A549 (cell line): Measurements from ENCODE around the gene TNNT2.

ENCODE experiments used
- CTCF ChIP-seq: fragments of >200 bp; sonication (Bioruptor Twin); formaldehyde crosslinking; IDR thresholded peaks from 3 replicates; pipeline ENCODE4 v1.5.1; 2016
- EHF ChIP-seq: fragments of 250-450 bp; sonication (Bioruptor Pico); IDR thresholded peaks from 2 replicates; pipeline ENCODE4 v1.5.0; 2020; ENCODE audit warnings: mild to moderate bottlenecking
- EHMT2 ChIP-seq: fragments of 200-600 bp; sonication (generic); IDR thresholded peaks from 2 replicates; pipeline ENCODE4 v1.6.1; 2016; ENCODE audit warnings: antibody characterized with exemption, low read depth, mild to moderate bottlenecking, moderate library complexity
- ELK1 ChIP-seq: fragments of 150-350 bp; IDR thresholded peaks from 2 replicates; pipeline ENCODE4 v1.6.1; 2014; ENCODE audit warnings: low read depth, mild to moderate bottlenecking, low read length
- EP300 ChIP-seq, 2 experiments: fragments of >200 bp; sonication (Bioruptor Twin); formaldehyde crosslinking; IDR thresholded peaks; 2 replicates in 1 of 2; 3 replicates in 1 of 2; pipeline ENCODE4 v1.6.1; 2016 to 2017
- MAX ChIP-seq: IDR thresholded peaks from 2 replicates; pipeline ENCODE4 v1.6.1; 2012
- POLR2A ChIP-seq: IDR thresholded peaks from 2 replicates; pipeline ENCODE4 v1.6.1; 2012; ENCODE audit warnings: mild to moderate bottlenecking, low read length
- USF2 ChIP-seq: fragments of 450-650 bp; IDR thresholded peaks from 2 replicates; pipeline ENCODE4 v1.6.1; 2014; ENCODE audit warnings: antibody characterized with exemption

- TF ChIP-seq POLR2A = no peak
- TF ChIP-seq EP300 (IDR thresholded peaks at IDR 0.05) = no peak
- TF ChIP-seq EHMT2 = no peak
- TF ChIP-seq MAX = no peak
- no peak for TF ChIP-seq ELK1
- no peak for TF ChIP-seq USF2
- no peak for TF ChIP-seq CTCF
- TF ChIP-seq EHF (CRISPR knock-in tag) = no peak
These were observed 8.7 kb upstream of the TNNT2 start for GRCh38 chr1:201386208-201386607.
